Mesenchymal stem cell (in vitro differentiated cells and primary cell): ENCODE results near the gene STK38.
"Not testable (repeated sequence)": the region's sequence is repeated elsewhere in the genome, so short reads cannot be mapped to it uniquely, and the experiment has no call there.

ENCODE experiments used
- DNase-seq: peaks from one replicate; pipeline ENCODE4 v3.0.0-alpha.2; 2013
- H2AFZ ChIP-seq: one replicate; pipeline ENCODE4 v1.6.1; 2013; ENCODE audit warnings: low read depth, mild to moderate bottlenecking, control low read depth, inconsistent platforms, low read length, moderate library complexity
- H2AK5ac ChIP-seq: 2 replicates; pipeline ENCODE4 v1.6.1; 2013; ENCODE audit warnings: low read length, moderate library complexity, mild to moderate bottlenecking, inconsistent platforms; ENCODE audit not compliant: severe bottlenecking
- H2BK120ac ChIP-seq: one replicate; pipeline ENCODE4 v1.6.1; 2013; ENCODE audit warnings: low read depth, mild to moderate bottlenecking, inconsistent platforms, low read length, moderate library complexity
- H2BK12ac ChIP-seq, 2 experiments: one replicate each; pipeline ENCODE4 v1.6.1; 2013; ENCODE audit warnings: inconsistent platforms in 2 of 2, low read length in 2 of 2, mild to moderate bottlenecking in 2 of 2, moderate library complexity in 2 of 2, control low read depth in 1 of 2
- H2BK15ac ChIP-seq: one replicate; pipeline ENCODE4 v1.6.1; 2013; ENCODE audit warnings: mild to moderate bottlenecking, low read depth, inconsistent platforms; ENCODE audit not compliant: poor library complexity, severe bottlenecking
- H2BK5ac ChIP-seq: 2 replicates; pipeline ENCODE4 v1.6.1; 2013; ENCODE audit warnings: low read depth, mild to moderate bottlenecking, low read length, control low read depth, inconsistent platforms; ENCODE audit not compliant: poor library complexity, severe bottlenecking
- H3K14ac ChIP-seq, 2 experiments: one replicate each; pipeline ENCODE4 v1.6.1; 2013; ENCODE audit warnings: inconsistent platforms in 2 of 2, low read length in 2 of 2, control low read depth in 1 of 2, mild to moderate bottlenecking in 1 of 2, moderate library complexity in 1 of 2
- H3K18ac ChIP-seq, 2 experiments: one replicate each; pipeline ENCODE4 v1.6.1; 2013; ENCODE audit warnings: inconsistent platforms in 2 of 2, low read length in 2 of 2, control low read depth in 1 of 2, low read depth in 1 of 2, mild to moderate bottlenecking in 1 of 2
- H3K23ac ChIP-seq, 2 experiments: one replicate each; pipeline ENCODE4 v1.6.1; 2013; ENCODE audit warnings: inconsistent platforms in 2 of 2, low read length in 2 of 2, mild to moderate bottlenecking in 2 of 2, moderate library complexity in 2 of 2, control low read depth in 1 of 2
- H3K27ac ChIP-seq: 2 replicates; pipeline ENCODE4 v1.5.1; 2013; ENCODE audit warnings: mild to moderate bottlenecking, moderate library complexity, low read length, control low read depth, inconsistent platforms; ENCODE audit not compliant: poor library complexity, severe bottlenecking
- H3K27me3 ChIP-seq, 2 experiments: 2 replicates each; pipeline versions ENCODE4 v1.6.1 to v1.7.0; 2013; ENCODE audit warnings: low read length in 2 of 2, mild to moderate bottlenecking in 2 of 2, moderate library complexity in 2 of 2, control low read depth in 1 of 2, inconsistent platforms in 1 of 2; ENCODE audit not compliant: control insufficient read depth in 1 of 2, insufficient read depth in 1 of 2
- H3K36me3 ChIP-seq, 2 experiments: 2 replicates each; pipeline versions ENCODE4 v1.6.1 to v1.7.0; 2013; ENCODE audit warnings: low read length in 2 of 2, control low read depth in 1 of 2, inconsistent platforms in 1 of 2, low read depth in 1 of 2, mild to moderate bottlenecking in 1 of 2; ENCODE audit not compliant: insufficient read depth in 2 of 2, control insufficient read depth in 1 of 2
- H3K4ac ChIP-seq, 2 experiments: one replicate each; pipeline ENCODE4 v1.6.1; 2013; ENCODE audit warnings: inconsistent platforms in 2 of 2, low read length in 2 of 2, mild to moderate bottlenecking in 2 of 2, moderate library complexity in 2 of 2, control low read depth in 1 of 2, low read depth in 1 of 2
- H3K4me1 ChIP-seq: 2 replicates; pipeline ENCODE4 v1.6.1; 2013; ENCODE audit warnings: low read depth, low read length, control low read depth; ENCODE audit not compliant: control insufficient read depth, insufficient read depth
- H3K4me2 ChIP-seq: 2 replicates; pipeline ENCODE4 v1.6.1; 2013; ENCODE audit warnings: low read length, mild to moderate bottlenecking, inconsistent platforms; ENCODE audit not compliant: poor library complexity, severe bottlenecking
- H3K4me3 ChIP-seq, 2 experiments: 2 replicates each; pipeline versions ENCODE4 v1.5.1 to v1.7.0; 2013; ENCODE audit warnings: low read length in 2 of 2, mild to moderate bottlenecking in 2 of 2, control low read depth in 1 of 2, low read depth in 1 of 2; ENCODE audit not compliant: insufficient read depth in 1 of 2
- H3K79me1 ChIP-seq: replicated peaks from 2 replicates; pipeline ENCODE4 v1.6.1; 2013; ENCODE audit warnings: mild to moderate bottlenecking, control low read depth, low read length, inconsistent platforms; ENCODE audit not compliant: poor library complexity, severe bottlenecking
- H3K9ac ChIP-seq: 2 replicates; pipeline ENCODE4 v1.7.0; 2013; ENCODE audit warnings: mild to moderate bottlenecking, low read length, moderate library complexity
- H3K9me3 ChIP-seq: 2 replicates; pipeline ENCODE4 v1.7.0; 2013; ENCODE audit warnings: mild to moderate bottlenecking, low read length; ENCODE audit not compliant: control insufficient read depth
- H4K8ac ChIP-seq: one replicate; pipeline ENCODE4 v1.6.1; 2013; ENCODE audit warnings: inconsistent platforms, mild to moderate bottlenecking, low read length, moderate library complexity
- H4K91ac ChIP-seq: one replicate; pipeline ENCODE4 v1.6.1; 2013; ENCODE audit warnings: mild to moderate bottlenecking, low read length, inconsistent platforms
- whole genome bisulfite sequencing: methylation state at CpG from one replicate; pipeline ENCODE4 v1.1.7; 2013; ENCODE audit warnings: mixed read lengths; 5-methylcytosine and 5-hydroxymethylcytosine counted together

Gene STK38

GRCh38 chr6:36589025-36589400 is 41.7 kb upstream of the STK38 start:
- H3K27me3 ChIP-seq, DNase-seq, H3K79me1 ChIP-seq, H3K27ac ChIP-seq, H3K9ac ChIP-seq, H2BK120ac ChIP-seq, H3K23ac ChIP-seq, H3K4me2 ChIP-seq, H2AK5ac ChIP-seq, H2BK12ac ChIP-seq, H4K8ac ChIP-seq, H3K9me3 ChIP-seq, H3K36me3 ChIP-seq, H3K4ac ChIP-seq, H2AFZ ChIP-seq, H4K91ac ChIP-seq, H3K4me3 ChIP-seq, H3K18ac ChIP-seq, H3K14ac ChIP-seq, H2BK15ac ChIP-seq, H2BK5ac ChIP-seq: not testable (repeated sequence)
- H3K4me1 ChIP-seq, result peaks cover 11% of the 10 kb centered on the region
- WGBS, result over 99% methylated on average over 7 of the region's 9 CpGs

GRCh38 chr6:36586606-36587005 is 39.3 kb upstream of the STK38 start:
- Histone ChIP-seq H3K79me1 (no peaks in the 10 kb centered on the region), H3K4me1 (peaks cover 6% of the 10 kb centered on the region), H3K36me3 (no peaks in the 10 kb centered on the region), H3K4me2 (no peak overlapping the region), H3K14ac (no peak overlapping the region), H3K9ac (no peak overlapping the region), H2BK120ac (no peak overlapping the region), H3K23ac (no peak overlapping the region), H2BK12ac (no peak overlapping the region), H3K4me3 (no peak overlapping the region), H4K91ac (no peak overlapping the region), H2AFZ (no peak overlapping the region), H2BK15ac (no peak overlapping the region), H4K8ac (no peak overlapping the region), H3K27me3 (no peaks in the 10 kb centered on the region), H3K18ac (no peak overlapping the region), H3K27ac (no peak overlapping the region), H2AK5ac (peak overlapping the region; percentile 50), H2BK5ac (no peak overlapping the region), H3K9me3 (no peaks in the 10 kb centered on the region), H3K4ac (no peak overlapping the region)
- DNase-seq, result no peak
- 93% methylated on average over 1 of the region's 1 CpG for WGBS

GRCh38 chr6:36581716-36582115 is 34.4 kb upstream of the STK38 start:
- no peak overlapping the region for H3K9ac ChIP-seq
- no peak overlapping the region for H3K4me3 ChIP-seq
- no peak overlapping the region for H2BK15ac ChIP-seq
- no peak for DNase-seq
- no peak overlapping the region for H4K91ac ChIP-seq
- WGBS, result 85% methylated on average over 2 of the region's 4 CpGs
- no peak overlapping the region for H3K4me2 ChIP-seq
- H3K18ac ChIP-seq, result no peak overlapping the region
- H4K8ac ChIP-seq, result no peak overlapping the region
- H2BK5ac ChIP-seq, result no peak overlapping the region
- H3K27ac ChIP-seq, result no peak overlapping the region
- H3K9me3 ChIP-seq, result no peaks in the 10 kb centered on the region
- no peak overlapping the region for H2AK5ac ChIP-seq
- no peak overlapping the region for H2BK12ac ChIP-seq
- no peaks in the 10 kb centered on the region for H3K27me3 ChIP-seq
- H2AFZ ChIP-seq, result no peak overlapping the region
- no peaks in the 10 kb centered on the region for H3K36me3 ChIP-seq
- H3K23ac ChIP-seq, result no peak overlapping the region
- H3K4ac ChIP-seq, result no peak overlapping the region
- H3K14ac ChIP-seq, result no peak overlapping the region
- H3K4me1 ChIP-seq, result peaks cover 13% of the 10 kb centered on the region
- peaks cover 2% of the 10 kb centered on the region for H3K79me1 ChIP-seq
- no peak overlapping the region for H2BK120ac ChIP-seq

DNA sequence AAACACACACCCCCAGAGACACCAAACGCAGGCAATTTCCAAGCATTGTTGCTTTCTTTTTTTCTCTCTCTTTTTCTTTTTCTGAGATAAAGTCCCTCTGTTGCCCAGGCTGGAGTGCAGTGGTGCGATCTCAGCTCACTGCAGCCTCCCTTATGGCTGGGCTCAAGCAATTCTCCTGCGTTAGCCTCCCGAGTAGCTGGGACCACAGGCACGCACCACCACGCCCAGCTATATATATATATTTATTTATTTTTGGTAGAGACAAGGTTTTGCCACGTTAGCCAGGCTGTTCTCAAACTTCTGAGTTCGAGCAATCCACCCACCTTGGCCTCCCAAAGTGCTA is 32.9 kb upstream of the STK38 start:
- WGBS, result 81% methylated on average over 4 of the region's 8 CpGs
- H4K91ac ChIP-seq, result peak overlapping the region; percentile 25
- no peak overlapping the region for H2BK5ac ChIP-seq
- H3K36me3 ChIP-seq, result no peaks in the 10 kb centered on the region
- no peak for DNase-seq
- H3K9ac ChIP-seq, result peak overlapping the region; percentile 71
- no peak overlapping the region for H2AFZ ChIP-seq
- H3K4me2 ChIP-seq, result peak overlapping the region; percentile 27
- no peaks in the 10 kb centered on the region for H3K9me3 ChIP-seq
- H3K4ac ChIP-seq, result no peak overlapping the region
- H2BK15ac ChIP-seq, result no peak overlapping the region
- peak overlapping the region; percentile 72 for H4K8ac ChIP-seq
- H3K14ac ChIP-seq, result no peak overlapping the region
- peak overlapping the region; percentile 16 to 28 for H3K18ac ChIP-seq
- H2AK5ac ChIP-seq, result no peak overlapping the region
- no peak overlapping the region for H2BK12ac ChIP-seq
- H3K79me1 ChIP-seq, result peaks cover 2% of the 10 kb centered on the region
- H3K4me1 ChIP-seq, result peaks cover 10% of the 10 kb centered on the region
- no peak overlapping the region for H3K4me3 ChIP-seq
- H3K27ac ChIP-seq, result peak overlapping the region; percentile 89
- H3K23ac ChIP-seq, result no peak overlapping the region
- H2BK120ac ChIP-seq, result no peak overlapping the region
- H3K27me3 ChIP-seq, result no peaks in the 10 kb centered on the region
